CD4-positive, alpha-beta memory T cell (primary cell): ENCODE measurements around the gene RSPH1. TPM values are rescaled to one million over a fixed set of nuclear protein-coding genes. Genes with fewer than 3 reads are reported as not detected.

Experiments
- CTCF ChIA-PET: fragments of 350-600 bp; sonication (Branson Sonifier 250); formaldehyde crosslinking; loops from one replicate; lab custom pipeline; 2021; ENCODE audit warnings: inconsistent platforms; ENCODE audit not compliant: partially characterized antibody; lab: Charles Lee
- POLR2A ChIA-PET: fragments of 350-600 bp; sonication (Branson Sonifier 250); formaldehyde crosslinking; loops from one replicate; lab custom pipeline; 2021; ENCODE audit not compliant: partially characterized antibody; lab: Charles Lee
- DNase-seq, 5 donors: peaks; one replicate each; pipeline versions ENCODE4 v3.0.0 to v3.0.0-alpha.2; 2020 to 2022; ENCODE audit warnings: mixed read lengths in 1 of 5
- H3K27ac ChIP-seq: one replicate; pipeline ENCODE4 v1.7.0; 2013; ENCODE audit warnings: low read depth, low read length
- H3K27me3 ChIP-seq: 2 replicates; pipeline ENCODE4 v1.7.0; 2013; ENCODE audit warnings: mild to moderate bottlenecking, low read length, moderate library complexity; ENCODE audit not compliant: insufficient read depth
- H3K36me3 ChIP-seq: 2 replicates; pipeline ENCODE4 v1.7.0; 2013; ENCODE audit warnings: mild to moderate bottlenecking, low read length, moderate library complexity; ENCODE audit not compliant: insufficient read depth
- H3K4me1 ChIP-seq: 2 replicates; pipeline ENCODE4 v1.7.0; 2013; ENCODE audit warnings: mild to moderate bottlenecking, low read length, moderate library complexity; ENCODE audit not compliant: insufficient read depth
- H3K4me3 ChIP-seq, 2 donors: one replicate each; pipeline ENCODE4 v1.7.0; 2013; ENCODE audit warnings: low read length in 2 of 2, mild to moderate bottlenecking in 1 of 2
- H3K9me3 ChIP-seq, 2 donors: one replicate each; pipeline ENCODE4 v1.7.0; 2013; ENCODE audit warnings: low read length in 2 of 2, control low read depth in 1 of 2; ENCODE audit not compliant: control insufficient read depth in 1 of 2
- H3K27ac Mint-ChIP-seq, 7 donors: one replicate each; pipeline ENCODE4 v1.8.0; 2020 to 2021; ENCODE audit warnings: mixed read lengths in 7 of 7, mild to moderate bottlenecking in 6 of 7, inconsistent platforms in 3 of 7, moderate library complexity in 3 of 7
- H3K27me3 Mint-ChIP-seq, 2 donors: one replicate each; pipeline ENCODE4 v1.8.0; 2020 to 2021; ENCODE audit warnings: mixed read lengths in 2 of 2
- H3K36me3 Mint-ChIP-seq, 2 donors: one replicate each; pipeline ENCODE4 v1.8.0; 2020 to 2021; ENCODE audit warnings: mixed read lengths in 2 of 2, inconsistent platforms in 1 of 2, mild to moderate bottlenecking in 1 of 2
- H3K4me1 Mint-ChIP-seq, 4 donors: one replicate each; pipeline ENCODE4 v1.8.0; 2020 to 2021; ENCODE audit warnings: mixed read lengths in 4 of 4, mild to moderate bottlenecking in 1 of 4
- H3K4me3 Mint-ChIP-seq, 8 donors: one replicate each; pipeline ENCODE4 v1.8.0; 2020 to 2021; ENCODE audit warnings: mixed read lengths in 8 of 8, mild to moderate bottlenecking in 7 of 8, moderate library complexity in 6 of 8, inconsistent platforms in 3 of 8
- H3K9me3 Mint-ChIP-seq, 8 donors: one replicate each; pipeline ENCODE4 v1.8.0; 2020 to 2021; ENCODE audit warnings: mixed read lengths in 8 of 8, mild to moderate bottlenecking in 5 of 8, inconsistent platforms in 3 of 8, moderate library complexity in 1 of 8
- intact Hi-C: fragments of 100-400 bp; cut with micrococcal nuclease; formaldehyde crosslinking; loops from one replicate; pipeline ENCODE4 v1.15.1; 2023
- polyA plus RNA-seq, 2 donors: library from polyadenylated mRNA; unstranded; fragments of 300-500 nt; fragmentation: Illumina TruSeq; gene quantifications; one replicate each; pipeline ENCODE4 v1.2.3, GENCODE V29; 2021
- total RNA-seq, 2 experiments: library from RNA; stranded (reverse); gene quantifications; one replicate each; pipeline ENCODE4 v1.2.3, GENCODE V29; 2021

RSPH1 gene
- total and polyA plus RNA-seq, 4 experiments from 2014 or later, result not detected

GRCh38 chr21:42513985-42514882 is 18.2 kb upstream of the RSPH1 start:
- POLR2A ChIA-PET, result interaction anchor here (0.6 to 2.9 kb wide), 10 partner anchors 8 to 154 kb away, joined by 3 to 42 read pairs (median 4); partner anchors contain the start of genes RSPH1 and UBASH3A
- peak; percentile 50 to 64 (median 59) for DNase-seq
- intact Hi-C loops, result loop anchor here (1.0 kb wide), 2 partner anchors 13 to 18 kb away; partner anchors contain the start of gene RSPH1
- Histone ChIP-seq H3K36me3 (peaks cover 10% of the 10 kb centered on the region), H3K4me1 (peaks cover 29% of the 10 kb centered on the region), H3K4me3 (peak overlapping the region; percentile 57 to 79), H3K27me3 (no peaks in the 10 kb centered on the region), H3K27ac (peak overlapping the region; percentile 65), H3K9me3 (no peaks in the 10 kb centered on the region)
- Mint-ChIP-seq H3K9me3 (no peaks in the 10 kb centered on the region), H3K36me3 (peaks cover 23 to 27% of the 10 kb centered on the region in 2 donors), H3K4me3 (peak overlapping the region; percentile 90 to 92 (median 90)), H3K27me3 (no peaks in the 10 kb centered on the region), H3K4me1 (peaks cover 18 to 50% (median 31%) of the 10 kb centered on the region in 4 donors), H3K27ac (peak overlapping the region; percentile 78 to 94 (median 90))
- CTCF ChIA-PET, result interaction anchor here (1.2 kb wide), 1 partner anchor 110 kb away, joined by 3 read pairs; the partner anchor contains the start of gene UBASH3A

- H3K4me1 Mint-ChIP-seq, result peaks cover 18 to 47% (median 31%) of the 10 kb centered on the region in 4 donors
- no peaks in the 10 kb centered on the region for H3K27me3 ChIP-seq
- POLR2A ChIA-PET, result interaction anchor here (0.6 to 2.9 kb wide), 10 partner anchors 9 to 154 kb away, joined by 3 to 42 read pairs (median 5); partner anchors contain the start of genes RSPH1 and UBASH3A
- peak within 1 kb of the TSS; percentile 78 to 94 (median 92) for H3K27ac Mint-ChIP-seq
- no peaks in the 10 kb centered on the region for H3K27me3 Mint-ChIP-seq
- peak within 1 kb of the TSS; percentile 57 to 79 for H3K4me3 ChIP-seq
- no peaks in the 10 kb centered on the region for H3K9me3 ChIP-seq
- H3K36me3 Mint-ChIP-seq, result peaks cover 15 to 18% of the 10 kb centered on the region in 2 donors
- DNase-seq, result peak in 4 of 5 donors; percentile 40 to 56 (median 48)
- H3K4me3 Mint-ChIP-seq, result peak within 1 kb of the TSS; percentile 90 to 92 (median 90)
- peaks cover 2% of the 10 kb centered on the region for H3K36me3 ChIP-seq
- peak within 1 kb of the TSS; percentile 65 for H3K27ac ChIP-seq
- H3K9me3 Mint-ChIP-seq, result no peaks in the 10 kb centered on the region
- CTCF ChIA-PET, result no interaction called here
- intact Hi-C loops, result loop anchor here (1.0 kb wide), 1 partner anchor 17 kb away; the partner anchor contains the start of gene RSPH1
- peaks cover 29% of the 10 kb centered on the region for H3K4me1 ChIP-seq
Observed at GRCh38 chr21:42513151-42513984, 17.3 kb upstream of the RSPH1 start, which contains the start of gene SLC37A1. SLC37A1 (plus strand) TSS chr21:42513852; CDS start chr21:42518455, 4,603 bp downstream.

- no peak for DNase-seq
- H3K4me3 Mint-ChIP-seq, result peak overlapping the region; percentile 68 to 89 (median 86)
Observed at GRCh38 chr21:42512346-42513034, 16.5 kb upstream of the RSPH1 start.

GRCh38 chr21:42509244-42509643 is 13.2 kb upstream of the RSPH1 start:
- Mint-ChIP-seq H3K4me3 (no peak overlapping the region), H3K36me3 (no peaks in the 10 kb centered on the region), H3K4me1 (peaks cover 2 to 11% (median 6%) of the 10 kb centered on the region in 4 donors), H3K27ac (peak overlapping the region in 1 of 7 donors; percentile 8), H3K9me3 (no peaks in the 10 kb centered on the region), H3K27me3 (no peaks in the 10 kb centered on the region)
- intact Hi-C loops, result no loop called here
- H3K27me3 ChIP-seq, result no peaks in the 10 kb centered on the region
- H3K27ac ChIP-seq, result no peak overlapping the region
- ChIA-PET POLR2A (no interaction called here), CTCF (no interaction called here)
- H3K9me3 ChIP-seq, result no peaks in the 10 kb centered on the region
- DNase-seq, result no peak
- H3K4me3 ChIP-seq, result no peak overlapping the region
- H3K36me3 ChIP-seq, result no peaks in the 10 kb centered on the region
- peaks cover 8% of the 10 kb centered on the region for H3K4me1 ChIP-seq

More at GRCh38 chr21:42512346-42513034, 16.5 kb upstream of the RSPH1 start:
- H3K36me3 Mint-ChIP-seq, result peaks cover 8 to 9% of the 10 kb centered on the region in 2 donors
- peaks cover 29% of the 10 kb centered on the region for H3K4me1 ChIP-seq
- POLR2A ChIA-PET, result interaction anchor here (2.5 kb wide), 1 partner anchor 16 kb away, joined by 8 read pairs; no protein-coding TSS in a partner anchor
- CTCF ChIA-PET, result interaction anchor here (0.9 kb wide), 1 partner anchor 120 kb away, joined by 3 read pairs; no protein-coding TSS in a partner anchor
- no peaks in the 10 kb centered on the region for H3K9me3 ChIP-seq
- intact Hi-C loops, result loop anchor here (1.0 kb wide), 1 partner anchor 16 kb away; the partner anchor contains the start of gene RSPH1
- H3K27me3 ChIP-seq, result no peaks in the 10 kb centered on the region
- H3K4me1 Mint-ChIP-seq, result peaks cover 14 to 41% (median 29%) of the 10 kb centered on the region in 4 donors
- no peak overlapping the region for H3K4me3 ChIP-seq
- no peaks in the 10 kb centered on the region for H3K27me3 Mint-ChIP-seq
- no peak overlapping the region for H3K27ac ChIP-seq
- no peaks in the 10 kb centered on the region for H3K36me3 ChIP-seq
- H3K9me3 Mint-ChIP-seq, result no peaks in the 10 kb centered on the region
- H3K27ac Mint-ChIP-seq, result peak overlapping the region; percentile 41 to 90 (median 74)

- Histone ChIP-seq H3K4me1 (peaks cover 8% of the 10 kb centered on the region), H3K27ac (no peak overlapping the region), H3K9me3 (no peaks in the 10 kb centered on the region), H3K27me3 (no peaks in the 10 kb centered on the region), H3K36me3 (no peaks in the 10 kb centered on the region), H3K4me3 (no peak overlapping the region)
- DNase-seq, result no peak
- peaks cover 2 to 14% (median 6%) of the 10 kb centered on the region in 4 donors for H3K4me1 Mint-ChIP-seq
- H3K27ac Mint-ChIP-seq, result no peak overlapping the region
- ChIA-PET POLR2A (interaction anchor here (0.6 kb wide), 1 partner anchor 450 kb away, joined by 3 read pairs; no protein-coding TSS in a partner anchor), CTCF (interaction anchor here (0.5 kb wide), 1 partner anchor 121 kb away, joined by 3 read pairs; no protein-coding TSS in a partner anchor)
- H3K4me3 Mint-ChIP-seq, result no peak overlapping the region
- no peaks in the 10 kb centered on the region for H3K9me3 Mint-ChIP-seq
- no peaks in the 10 kb centered on the region for H3K27me3 Mint-ChIP-seq
- intact Hi-C loops, result no loop called here
- H3K36me3 Mint-ChIP-seq, result no peaks in the 10 kb centered on the region
Observed at GRCh38 chr21:42508371-42508770, 12.3 kb upstream of the RSPH1 start.

GRCh38 chr21:42507418-42507817 is 11.4 kb upstream of the RSPH1 start:
- no peaks in the 10 kb centered on the region for H3K4me1 ChIP-seq
- H3K27ac ChIP-seq, result no peak overlapping the region
- ChIA-PET POLR2A (no interaction called here), CTCF (no interaction called here)
- H3K9me3 ChIP-seq, result no peaks in the 10 kb centered on the region
- Mint-ChIP-seq H3K27ac (no peak overlapping the region), H3K4me1 (peaks cover 1 to 7% (median 3%) of the 10 kb centered on the region in 4 donors), H3K9me3 (no peaks in the 10 kb centered on the region), H3K4me3 (no peak overlapping the region), H3K27me3 (no peaks in the 10 kb centered on the region), H3K36me3 (no peaks in the 10 kb centered on the region)
- H3K4me3 ChIP-seq, result no peak overlapping the region
- DNase-seq, result no peak
- intact Hi-C loops, result no loop called here
- H3K27me3 ChIP-seq, result no peaks in the 10 kb centered on the region
- H3K36me3 ChIP-seq, result no peaks in the 10 kb centered on the region
